ENCODE results near the gene PHLPP1. TPM values are rescaled to one million over a fixed set of nuclear protein-coding genes. Genes with fewer than 3 reads are reported as not detected.

The PHLPP1 gene
- total and polyA plus RNA-seq, 2 of the 4 experiments (the other 2 are of a cell fraction) = 3.3 to 3.6 TPM

GRCh38 chr18:62833494-62833893, 118.2 kb downstream of the PHLPP1 start:
- peaks cover 3% of the 10 kb centered on the region; the same call in 1 of the 2 replicates for H3K9me1 ChIP-seq (ENCODE audit: insufficient read depth, low read length)
- no CpG with 5 or more reads among the region's 1 CpG for WGBS, 2 experiments (ENCODE audit: extremely low coverage in 2 of 2, insufficient read length in 1 of 2)
- H3K4me3 ChIP-seq (ENCODE audit: insufficient read depth, low read depth, low read length) = no peak overlapping the region
- no peak overlapping the region for H2AFZ ChIP-seq (replicated peaks; ENCODE audit: low read length, poor library complexity)
- DNase-seq (no peak), ATAC-seq (ENCODE audit: low read depth) (no peak)
- no peak overlapping the region for H4K5ac ChIP-seq (ENCODE audit: low read depth, low read length)
- no peak overlapping the region for H3K56ac ChIP-seq (ENCODE audit: extremely low read depth, insufficient read depth, low read length)
- no peak overlapping the region for H3K4ac ChIP-seq (ENCODE audit: low read depth, low read length)
- TF ChIP-seq CTCF (conservative IDR thresholded peaks at IDR 0.05; ENCODE audit: low read depth, low read length) = no peak
- TF ChIP-seq BHLHE40 (IDR thresholded peaks at IDR 0.05; ENCODE audit: low read depth, low read length) = no peak
- TF ChIP-seq FOS (IDR thresholded peaks at IDR 0.05; ENCODE audit: low read depth, low read length) = no peak
- TF ChIP-seq CEBPB (IDR thresholded peaks at IDR 0.05; ENCODE audit: low read depth, low read length) = no peak
- TF ChIP-seq, protein P1, sequence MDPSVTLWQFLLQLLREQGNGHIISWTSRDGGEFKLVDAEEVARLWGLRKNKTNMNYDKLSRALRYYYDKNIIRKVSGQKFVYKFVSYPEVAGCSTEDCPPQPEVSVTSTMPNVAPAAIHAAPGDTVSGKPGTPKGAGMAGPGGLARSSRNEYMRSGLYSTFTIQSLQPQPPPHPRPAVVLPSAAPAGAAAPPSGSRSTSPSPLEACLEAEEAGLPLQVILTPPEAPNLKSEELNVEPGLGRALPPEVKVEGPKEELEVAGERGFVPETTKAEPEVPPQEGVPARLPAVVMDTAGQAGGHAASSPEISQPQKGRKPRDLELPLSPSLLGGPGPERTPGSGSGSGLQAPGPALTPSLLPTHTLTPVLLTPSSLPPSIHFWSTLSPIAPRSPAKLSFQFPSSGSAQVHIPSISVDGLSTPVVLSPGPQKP (IDR thresholded peaks at IDR 0.05; ENCODE audit: borderline replicate concordance, low read depth, low read length) = no peak
- TF ChIP-seq, protein P2, sequence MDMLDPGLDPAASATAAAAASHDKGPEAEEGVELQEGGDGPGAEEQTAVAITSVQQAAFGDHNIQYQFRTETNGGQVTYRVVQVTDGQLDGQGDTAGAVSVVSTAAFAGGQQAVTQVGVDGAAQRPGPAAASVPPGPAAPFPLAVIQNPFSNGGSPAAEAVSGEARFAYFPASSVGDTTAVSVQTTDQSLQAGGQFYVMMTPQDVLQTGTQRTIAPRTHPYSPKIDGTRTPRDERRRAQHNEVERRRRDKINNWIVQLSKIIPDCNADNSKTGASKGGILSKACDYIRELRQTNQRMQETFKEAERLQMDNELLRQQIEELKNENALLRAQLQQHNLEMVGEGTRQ (IDR thresholded peaks at IDR 0.05; ENCODE audit: low read depth, low read length) = no peak
- TF ChIP-seq NFE2L2 (IDR thresholded peaks at IDR 0.05; ENCODE audit: low read depth, low read length) = no peak
- TF ChIP-seq MAFK (IDR thresholded peaks at IDR 0.05; ENCODE audit: low read depth, low read length) = no peak
- no peak for TF ChIP-seq RCOR1 (IDR thresholded peaks at IDR 0.05; ENCODE audit: insufficient replicate concordance, low read length)
- POLR2A ChIA-PET (ENCODE audit: unreplicated experiment) = no interaction called here
- H2BK120ac ChIP-seq (ENCODE audit: low read depth, low read length) = no peak overlapping the region
- H2AK5ac ChIP-seq (ENCODE audit: low read depth, low read length) = no peak overlapping the region
- H2BK15ac ChIP-seq (ENCODE audit: low read depth, low read length) = no peak overlapping the region
- H3K27ac ChIP-seq (ENCODE audit: insufficient read depth, low read length) = no peak overlapping the region
- H3K18ac ChIP-seq (ENCODE audit: low read depth, low read length) = no peak overlapping the region
- in situ Hi-C loops (cut with MboI; ENCODE audit: low sequenced_read_pairs) (no loop called here), dilution Hi-C loops (cut with HindIII; ENCODE audit: low sequenced_read_pairs, unreplicated experiment) (no loop called here), intact Hi-C loops (cut with micrococcal nuclease) (no loop called here)
- peaks cover 1% of the 10 kb centered on the region; the same call in 1 of the 2 replicates for H3K4me1 ChIP-seq (ENCODE audit: control insufficient read depth, insufficient read depth, low read length)
- H3K27me3 ChIP-seq (ENCODE audit: control insufficient read depth, insufficient read depth, low read length) = no peaks in the 10 kb centered on the region
- H2BK20ac ChIP-seq (ENCODE audit: low read depth, low read length) = no peak overlapping the region
- no peak overlapping the region for H3K9ac ChIP-seq (ENCODE audit: low read depth, low read length)
- H2AK9ac ChIP-seq (replicated peaks; ENCODE audit: low read depth, low read length, poor library complexity) = no peak overlapping the region
- no peaks in the 10 kb centered on the region for H3K9me3 ChIP-seq (ENCODE audit: control insufficient read depth, insufficient read depth, low read length)
- peaks cover 0 to 16% of the 10 kb centered on the region in 2 experiments; a peak in 3 of 4 replicates for H3K79me1 ChIP-seq (ENCODE audit: low read depth in 1 of 2, low read length in 2 of 2)
- H4K8ac ChIP-seq (ENCODE audit: low read depth in 2 of 2, low read length in 2 of 2) = no peak overlapping the region
- no peak overlapping the region for H3K23ac ChIP-seq (ENCODE audit: low read depth, low read length)
- BruUV-seq (replicated peaks) = no TSS peak
- H3K14ac ChIP-seq (replicated peaks; ENCODE audit: low read depth, low read length) = no peak overlapping the region
- CTCF ChIA-PET = no interaction called here
- H4K91ac ChIP-seq (ENCODE audit: insufficient read depth, low read depth, low read length) = no peak overlapping the region
- 0 out of 2 replicates have a peak, but pooled peaks cover 2% of the 10 kb centered on the region for H3K36me3 ChIP-seq (ENCODE audit: control insufficient read depth, insufficient read depth, low read length)
- H4K20me1 ChIP-seq (ENCODE audit: insufficient read depth, low read length) = no peaks in the 10 kb centered on the region
- no peak overlapping the region for H2BK5ac ChIP-seq (ENCODE audit: low read depth, low read length, poor library complexity, severe bottlenecking)
- no peak overlapping the region for H3K4me2 ChIP-seq (ENCODE audit: low read depth, low read length)

Data from IMR-90 (cell line).